DOHH2 (cell line): ENCODE measurements around the gene TRIM75.
"Not testable (repeated sequence)": the region's sequence is repeated elsewhere in the genome, so short reads cannot be mapped to it uniquely, and the experiment has no call there.

Experiments used
- H3F3A ChIP-seq: fragments of 200-600 bp; sonication (generic), shearing (Covaris generic); 2 replicates; pipeline ENCODE4 v1.6.0; 2016; ENCODE audit warnings: antibody characterized with exemption, mild to moderate bottlenecking; ENCODE audit not compliant: control insufficient read depth, insufficient read depth
- H3K27ac ChIP-seq: fragments of 200-600 bp; sonication (generic); 2 replicates; pipeline ENCODE4 v1.5.1; 2014; ENCODE audit warnings: low read depth, mild to moderate bottlenecking, low read length, moderate library complexity
- H3K27me3 ChIP-seq: fragments of 200-600 bp; sonication (generic); 2 replicates; pipeline ENCODE4 v1.6.1; 2014; ENCODE audit warnings: mild to moderate bottlenecking, low read length, mixed read lengths; ENCODE audit not compliant: control insufficient read depth
- H3K36me3 ChIP-seq: fragments of 200-600 bp; sonication (generic); 2 replicates; pipeline ENCODE4 v1.6.1; 2014; ENCODE audit warnings: mild to moderate bottlenecking, low read length, moderate library complexity, mixed read lengths; ENCODE audit not compliant: control insufficient read depth
- H3K4me1 ChIP-seq: fragments of 200-600 bp; sonication (generic); 2 replicates; pipeline ENCODE4 v1.6.1; 2014; ENCODE audit warnings: mild to moderate bottlenecking, low read length, mixed read lengths; ENCODE audit not compliant: control insufficient read depth
- H3K4me2 ChIP-seq: fragments of 200-600 bp; sonication (generic); 2 replicates; pipeline ENCODE4 v1.6.0; 2014; ENCODE audit warnings: mild to moderate bottlenecking, low read length, moderate library complexity
- H3K4me3 ChIP-seq: fragments of 200-600 bp; sonication (generic); 2 replicates; pipeline ENCODE4 v1.5.1; 2014; ENCODE audit warnings: mild to moderate bottlenecking, low read length, mixed read lengths
- H3K79me2 ChIP-seq: fragments of 200-600 bp; sonication (generic); 2 replicates; pipeline ENCODE4 v1.6.1; 2014; ENCODE audit warnings: mild to moderate bottlenecking, low read length, mixed read lengths; ENCODE audit not compliant: control insufficient read depth
- H3K9me2 ChIP-seq: fragments of 200-600 bp; sonication (generic); replicated peaks from 2 replicates; pipeline ENCODE4 v1.6.1; 2014; ENCODE audit warnings: mild to moderate bottlenecking, low read length, mixed read lengths; ENCODE audit not compliant: control insufficient read depth
- H3K9me3 ChIP-seq: fragments of 200-600 bp; sonication (generic); 2 replicates; pipeline ENCODE4 v1.6.1; 2014; ENCODE audit warnings: antibody characterized with exemption, low read length, mixed read lengths; ENCODE audit not compliant: control insufficient read depth, insufficient read depth
- H4K20me1 ChIP-seq: fragments of 200-600 bp; sonication (generic); 2 replicates; pipeline ENCODE4 v1.6.0; 2014; ENCODE audit warnings: low read depth, mild to moderate bottlenecking, antibody characterized with exemption, low read length, moderate library complexity; ENCODE audit not compliant: control insufficient read depth, insufficient read depth
- EZH2phosphoT487 ChIP-seq: fragments of 200-600 bp; sonication (generic); IDR thresholded peaks from 2 replicates; pipeline ENCODE4 v1.6.1; 2017; ENCODE audit warnings: borderline replicate concordance, mild to moderate bottlenecking, antibody characterized with exemption, low read length, moderate library complexity, mixed read lengths
- TF ChIP-seq, protein P1 (sequence below): fragments of 200-600 bp; sonication (generic); IDR thresholded peaks from one replicate; pipeline ENCODE4 v1.5.1; 2014; ENCODE audit warnings: antibody characterized with exemption, mild to moderate bottlenecking, low read depth, low read length; ENCODE audit not compliant: poor library complexity, severe bottlenecking

Gene TRIM75

DNA sequence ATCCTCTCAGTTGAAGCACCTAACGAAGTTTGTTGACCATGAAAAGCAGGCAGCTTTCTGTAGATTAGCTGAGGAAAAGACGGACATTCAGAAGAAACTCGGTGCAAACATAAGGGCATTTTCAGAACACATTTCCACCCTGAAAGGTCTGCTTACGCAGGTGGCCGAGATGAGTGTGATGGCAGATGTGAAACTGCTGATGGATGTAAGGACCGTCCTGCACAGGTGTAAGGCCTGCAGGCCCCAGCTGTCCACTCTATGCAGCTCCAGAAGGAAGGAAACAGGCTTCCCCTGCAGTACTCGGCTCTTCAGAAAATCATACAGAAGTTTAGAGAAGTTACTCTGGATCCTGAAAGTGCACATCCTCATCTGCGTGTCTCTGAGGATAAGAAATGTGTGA is 42.7 kb upstream of the TRIM75 start:
- Histone ChIP-seq H3K79me2 (no peaks in the 10 kb centered on the region), H3K36me3 (no peaks in the 10 kb centered on the region), H3K4me1 (no peaks in the 10 kb centered on the region), H3K27ac (no peak overlapping the region), H3F3A (no peaks in the 10 kb centered on the region), H4K20me1 (no peaks in the 10 kb centered on the region), H3K27me3 (no peaks in the 10 kb centered on the region), H3K4me3 (no peak overlapping the region), H3K9me3 (no peaks in the 10 kb centered on the region), H3K4me2 (no peak overlapping the region), H3K9me2 (no peaks in the 10 kb centered on the region)
- no peak for TF ChIP-seq EZH2phosphoT487
- TF ChIP-seq, protein P1, sequence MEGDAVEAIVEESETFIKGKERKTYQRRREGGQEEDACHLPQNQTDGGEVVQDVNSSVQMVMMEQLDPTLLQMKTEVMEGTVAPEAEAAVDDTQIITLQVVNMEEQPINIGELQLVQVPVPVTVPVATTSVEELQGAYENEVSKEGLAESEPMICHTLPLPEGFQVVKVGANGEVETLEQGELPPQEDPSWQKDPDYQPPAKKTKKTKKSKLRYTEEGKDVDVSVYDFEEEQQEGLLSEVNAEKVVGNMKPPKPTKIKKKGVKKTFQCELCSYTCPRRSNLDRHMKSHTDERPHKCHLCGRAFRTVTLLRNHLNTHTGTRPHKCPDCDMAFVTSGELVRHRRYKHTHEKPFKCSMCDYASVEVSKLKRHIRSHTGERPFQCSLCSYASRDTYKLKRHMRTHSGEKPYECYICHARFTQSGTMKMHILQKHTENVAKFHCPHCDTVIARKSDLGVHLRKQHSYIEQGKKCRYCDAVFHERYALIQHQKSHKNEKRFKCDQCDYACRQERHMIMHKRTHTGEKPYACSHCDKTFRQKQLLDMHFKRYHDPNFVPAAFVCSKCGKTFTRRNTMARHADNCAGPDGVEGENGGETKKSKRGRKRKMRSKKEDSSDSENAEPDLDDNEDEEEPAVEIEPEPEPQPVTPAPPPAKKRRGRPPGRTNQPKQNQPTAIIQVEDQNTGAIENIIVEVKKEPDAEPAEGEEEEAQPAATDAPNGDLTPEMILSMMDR = no peak

DNA sequence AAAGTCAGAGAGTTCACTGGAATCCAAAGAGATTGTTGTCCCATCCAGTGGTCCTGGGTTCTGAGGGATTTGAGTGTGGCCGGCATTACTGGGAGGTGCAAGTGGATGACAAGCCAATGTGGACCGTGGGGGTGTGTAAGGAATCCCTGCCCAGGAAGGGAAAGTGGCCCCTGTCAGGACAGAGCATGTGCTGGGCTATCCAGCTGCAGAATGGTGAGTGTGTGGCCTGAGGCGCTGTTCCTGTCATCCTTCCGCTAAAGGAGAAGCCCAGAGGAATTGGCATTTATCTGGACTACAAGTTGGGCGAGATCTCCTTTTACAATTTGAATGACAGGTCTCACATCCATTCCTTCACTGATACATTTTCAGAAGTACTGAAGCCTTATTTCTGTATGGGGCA is 42.3 kb upstream of the TRIM75 start:
- Histone ChIP-seq H3K4me3 (no peak overlapping the region), H3K4me1 (no peaks in the 10 kb centered on the region), H3K4me2 (no peak overlapping the region), H3K36me3 (no peaks in the 10 kb centered on the region), H3F3A (no peaks in the 10 kb centered on the region), H3K9me2 (no peaks in the 10 kb centered on the region), H4K20me1 (no peaks in the 10 kb centered on the region), H3K79me2 (no peaks in the 10 kb centered on the region), H3K9me3 (no peaks in the 10 kb centered on the region), H3K27ac (no peak overlapping the region), H3K27me3 (no peaks in the 10 kb centered on the region)
- TF ChIP-seq EZH2phosphoT487 = no peak
- TF ChIP-seq, protein P1 = no peak

DNA sequence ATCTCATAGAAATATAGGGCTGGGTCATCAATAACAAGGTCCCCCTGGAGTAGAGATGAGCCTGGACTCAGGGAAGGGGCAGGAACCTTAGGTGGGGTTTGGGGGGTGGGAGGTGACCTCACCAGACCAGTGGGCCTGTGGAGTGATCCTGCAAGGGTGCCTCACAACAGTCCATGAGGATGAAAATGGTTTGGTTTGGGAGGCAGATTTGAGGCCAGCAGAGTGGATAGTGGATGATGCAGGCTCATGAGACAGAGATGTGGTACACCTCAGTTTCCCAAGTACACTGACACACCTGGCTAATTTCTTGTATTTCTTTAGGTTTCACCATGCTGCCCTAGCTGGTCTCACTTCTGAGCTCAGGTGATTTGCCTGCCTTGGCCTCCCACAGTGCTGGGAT is 40.0 kb upstream of the TRIM75 start:
- H3K79me2 ChIP-seq = no peaks in the 10 kb centered on the region
- no peaks in the 10 kb centered on the region for H3K36me3 ChIP-seq
- TF ChIP-seq EZH2phosphoT487 = no peak
- TF ChIP-seq, protein P1 = no peak
- no peaks in the 10 kb centered on the region for H4K20me1 ChIP-seq
- H3K9me3 ChIP-seq = no peaks in the 10 kb centered on the region
- H3K27ac ChIP-seq = no peak overlapping the region
- no peaks in the 10 kb centered on the region for H3F3A ChIP-seq
- H3K27me3 ChIP-seq = no peaks in the 10 kb centered on the region
- no peaks in the 10 kb centered on the region for H3K4me1 ChIP-seq
- H3K4me3 ChIP-seq = no peak overlapping the region
- H3K4me2 ChIP-seq = no peak overlapping the region
- no peaks in the 10 kb centered on the region for H3K9me2 ChIP-seq

DNA sequence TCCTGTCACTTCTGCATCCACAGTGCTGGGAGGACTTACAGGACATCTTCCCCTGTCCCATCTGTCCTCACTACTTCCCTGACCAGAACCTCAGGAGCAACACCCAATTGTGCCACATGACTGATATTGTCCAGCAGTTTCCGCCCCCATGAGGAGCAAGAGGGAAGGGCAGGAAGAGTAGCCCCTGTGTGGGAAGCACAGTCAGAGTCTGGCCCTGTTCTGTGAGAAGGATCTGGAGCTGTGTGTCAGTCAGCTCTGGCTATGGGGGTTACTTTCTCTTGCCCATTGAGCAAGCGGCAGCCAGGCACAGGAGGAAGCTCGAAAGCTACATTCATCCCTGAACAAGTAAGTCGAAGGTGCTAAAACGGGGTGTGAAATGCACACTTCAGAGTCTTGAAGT is 36.7 kb upstream of the TRIM75 start:
- TF ChIP-seq EZH2phosphoT487 = no peak
- TF ChIP-seq, protein P1 = peak; percentile 13
- no peaks in the 10 kb centered on the region for H3K4me1 ChIP-seq
- no peaks in the 10 kb centered on the region for H3K36me3 ChIP-seq
- H3K9me2 ChIP-seq = no peaks in the 10 kb centered on the region
- H3K9me3 ChIP-seq = no peaks in the 10 kb centered on the region
- H4K20me1 ChIP-seq = no peaks in the 10 kb centered on the region
- H3K4me2 ChIP-seq = no peak overlapping the region
- H3K79me2 ChIP-seq = no peaks in the 10 kb centered on the region
- H3K4me3 ChIP-seq = no peak overlapping the region
- H3F3A ChIP-seq = no peaks in the 10 kb centered on the region
- H3K27me3 ChIP-seq = no peaks in the 10 kb centered on the region
- no peak overlapping the region for H3K27ac ChIP-seq

DNA sequence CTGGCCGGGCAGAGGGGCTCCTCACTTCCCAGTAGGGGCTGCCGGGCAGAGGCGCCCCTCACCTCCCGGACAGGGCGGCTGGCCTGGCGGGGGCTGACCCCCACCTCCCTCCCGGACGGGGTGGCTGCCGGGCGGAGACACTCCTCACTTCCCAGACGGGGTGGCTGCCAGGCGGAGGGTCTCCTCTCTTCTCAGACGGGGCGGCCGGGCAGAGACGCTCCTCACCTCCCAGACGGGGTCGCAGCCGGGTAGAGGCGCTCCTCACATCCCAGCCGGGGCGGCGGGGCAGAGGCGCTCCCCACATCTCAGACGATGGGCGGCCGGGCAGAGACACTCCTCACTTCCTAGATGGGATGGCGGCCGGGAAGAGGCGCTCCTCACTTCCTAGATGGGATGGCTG is 33.7 kb upstream of the TRIM75 start:
- not testable (repeated sequence) for H3K9me3 ChIP-seq, H3K9me2 ChIP-seq, H3K4me3 ChIP-seq, H4K20me1 ChIP-seq, H3K27me3 ChIP-seq, H3F3A ChIP-seq, H3K36me3 ChIP-seq, H3K79me2 ChIP-seq, H3K27ac ChIP-seq, H3K4me1 ChIP-seq, H3K4me2 ChIP-seq
